ENCODE measurements around the gene ZNF787. TPM values are rescaled to one million over a fixed set of nuclear protein-coding genes. Genes with fewer than 3 reads are reported as not detected.

ZNF787 gene
- total RNA-seq, 4 donors from 2014 or later = 9.6 to 16.3 (median 14.3) TPM

GRCh38 chr19:56086671-56087430, 34.2 kb downstream of the ZNF787 start:
- no peak for TF ChIP-seq CTCF (IDR thresholded peaks at IDR 0.05)
- TF ChIP-seq POLR2A (IDR thresholded peaks at IDR 0.05) = no peak
- no peak for TF ChIP-seq EP300 (IDR thresholded peaks at IDR 0.05)
- TF ChIP-seq POLR2AphosphoS5 (IDR thresholded peaks at IDR 0.05) = no peak
- H3K27ac ChIP-seq = no peak overlapping the region
- H3K4me1 ChIP-seq = peaks cover 19% of the 10 kb centered on the region
- H3K9me3 ChIP-seq = no peaks in the 10 kb centered on the region
- peaks cover 22% of the 10 kb centered on the region for H3K36me3 ChIP-seq
- DNase-seq (ENCODE audit: low spot score in 2 of 2) = no peak
- no peaks in the 10 kb centered on the region for H3K27me3 ChIP-seq
- H3K4me3 ChIP-seq = no peak overlapping the region
- WGBS = 88% methylated on average over 23 of the region's 49 CpGs

- H3K27me3 ChIP-seq = no peaks in the 10 kb centered on the region
- H3K9me3 ChIP-seq = no peaks in the 10 kb centered on the region
- TF ChIP-seq POLR2AphosphoS5 (IDR thresholded peaks at IDR 0.05) (no peak), POLR2A (IDR thresholded peaks at IDR 0.05) (no peak), EP300 (IDR thresholded peaks at IDR 0.05) (no peak), CTCF (IDR thresholded peaks at IDR 0.05) (no peak)
- H3K27ac ChIP-seq = no peak overlapping the region
- H3K4me3 ChIP-seq = no peak overlapping the region
- no peak for DNase-seq (ENCODE audit: low spot score in 2 of 2)
- H3K36me3 ChIP-seq = peaks cover 22% of the 10 kb centered on the region
- 51% methylated on average over 2 of the region's 10 CpGs for WGBS
- H3K4me1 ChIP-seq = peaks cover 21% of the 10 kb centered on the region
Observed at GRCh38 chr19:56085571-56086275, 35.4 kb downstream of the ZNF787 start.

- H3K9me3 ChIP-seq = no peaks in the 10 kb centered on the region
- H3K36me3 ChIP-seq = peaks cover 22% of the 10 kb centered on the region
- DNase-seq (ENCODE audit: low spot score in 2 of 2) = no peak
- no peak overlapping the region for H3K27ac ChIP-seq
- WGBS = 56% methylated on average over 17 of the region's 18 CpGs
- H3K4me3 ChIP-seq = no peak overlapping the region
- TF ChIP-seq CTCF (IDR thresholded peaks at IDR 0.05) = no peak
- no peaks in the 10 kb centered on the region for H3K27me3 ChIP-seq
- peaks cover 15% of the 10 kb centered on the region for H3K4me1 ChIP-seq
Observed at GRCh38 chr19:56084835-56085536, 36.1 kb downstream of the ZNF787 start.

- H3K27ac ChIP-seq = no peak overlapping the region
- WGBS = 35% methylated on average over 7 of the region's 9 CpGs
- no peak overlapping the region for H3K4me3 ChIP-seq
- H3K4me1 ChIP-seq = peaks cover 14% of the 10 kb centered on the region
- peaks cover 13% of the 10 kb centered on the region for H3K36me3 ChIP-seq
- no peaks in the 10 kb centered on the region for H3K9me3 ChIP-seq
- DNase-seq (ENCODE audit: low spot score in 2 of 2) = no peak
- H3K27me3 ChIP-seq = no peaks in the 10 kb centered on the region
- no peak for TF ChIP-seq CTCF (IDR thresholded peaks at IDR 0.05)
- no peak for TF ChIP-seq POLR2A (IDR thresholded peaks at IDR 0.05)
- TF ChIP-seq POLR2AphosphoS5 (IDR thresholded peaks at IDR 0.05) = no peak
- TF ChIP-seq EP300 (IDR thresholded peaks at IDR 0.05) = no peak
Observed at GRCh38 chr19:56083668-56084067, 37.4 kb downstream of the ZNF787 start.
